Measurements from ENCODE around the gene LAMA5.
A peak's percentile ranks its signal among the peaks of the same experiment; 100 is the strongest.
"Not testable (repeated sequence)": the region's sequence is repeated elsewhere in the genome, so short reads cannot be mapped to it uniquely, and the experiment has no call there.

LAMA5 gene

DNA sequence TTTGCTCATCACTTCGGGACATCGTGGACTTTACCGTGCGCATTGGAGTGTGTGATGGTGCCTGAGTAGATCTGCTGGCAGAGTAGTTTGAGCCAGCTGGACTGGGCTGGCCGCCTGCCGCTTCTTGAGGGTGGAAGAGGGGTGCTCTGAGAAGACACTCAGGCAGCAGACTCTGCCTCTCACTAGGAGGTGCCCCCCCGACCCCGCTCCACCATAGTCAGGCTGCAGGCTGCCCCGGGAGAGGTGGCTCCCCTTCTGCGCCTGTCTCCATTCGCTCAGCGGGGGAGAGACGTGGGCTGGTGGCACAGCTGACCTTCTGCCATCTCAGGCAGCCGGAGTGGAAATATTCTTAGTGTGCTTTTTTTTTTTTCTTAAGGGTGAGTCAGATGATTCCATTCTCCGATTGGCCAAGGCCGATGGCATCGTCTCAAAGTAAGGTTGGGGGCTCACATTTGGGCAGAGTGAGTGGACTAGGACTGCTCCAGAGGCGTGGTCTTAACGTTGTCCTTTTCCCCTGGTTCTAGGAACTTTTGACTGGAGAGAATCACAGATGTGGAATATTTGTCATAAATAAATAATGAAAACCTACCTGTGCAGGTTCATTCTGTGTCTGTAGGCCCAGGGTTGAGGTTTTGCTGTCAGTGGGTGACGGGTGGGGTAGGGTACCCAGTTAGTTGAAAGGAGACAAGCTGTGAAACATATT is 21.0 kb upstream of the LAMA5 start:
- no peak for DNase-seq

DNA sequence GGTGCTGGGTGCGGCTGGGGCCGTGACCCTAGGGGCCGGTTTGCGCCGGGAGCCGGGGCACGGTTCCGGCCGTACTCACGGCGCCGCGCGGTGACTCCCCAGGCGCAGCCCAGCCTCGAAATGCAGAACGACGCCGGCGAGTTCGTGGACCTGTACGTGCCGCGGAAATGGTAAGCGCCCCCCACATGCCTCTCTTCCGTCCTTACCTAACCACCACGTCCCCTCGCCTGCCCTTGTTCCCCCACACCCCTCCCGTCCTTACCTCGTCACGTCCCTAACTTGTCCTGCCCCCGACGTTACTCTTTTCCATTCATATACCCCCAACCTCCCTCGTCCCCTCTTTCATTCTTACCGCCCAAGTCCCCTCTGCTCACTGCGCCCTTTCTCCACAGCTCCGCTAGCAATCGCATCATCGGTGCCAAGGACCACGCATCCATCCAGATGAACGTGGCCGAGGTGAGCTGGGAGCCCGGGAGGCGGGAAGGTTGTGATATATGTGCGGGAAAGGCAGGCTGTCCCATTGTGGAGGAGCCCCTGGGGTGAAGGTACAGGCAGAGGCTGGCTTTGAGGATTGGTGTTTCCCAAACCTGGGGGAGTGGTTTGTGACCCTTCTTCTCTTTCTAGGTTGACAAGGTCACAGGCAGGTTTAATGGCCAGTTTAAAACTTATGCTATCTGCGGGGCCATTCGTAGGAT is 20.3 kb upstream of the LAMA5 start:
- DNase-seq: no peak

DNA sequence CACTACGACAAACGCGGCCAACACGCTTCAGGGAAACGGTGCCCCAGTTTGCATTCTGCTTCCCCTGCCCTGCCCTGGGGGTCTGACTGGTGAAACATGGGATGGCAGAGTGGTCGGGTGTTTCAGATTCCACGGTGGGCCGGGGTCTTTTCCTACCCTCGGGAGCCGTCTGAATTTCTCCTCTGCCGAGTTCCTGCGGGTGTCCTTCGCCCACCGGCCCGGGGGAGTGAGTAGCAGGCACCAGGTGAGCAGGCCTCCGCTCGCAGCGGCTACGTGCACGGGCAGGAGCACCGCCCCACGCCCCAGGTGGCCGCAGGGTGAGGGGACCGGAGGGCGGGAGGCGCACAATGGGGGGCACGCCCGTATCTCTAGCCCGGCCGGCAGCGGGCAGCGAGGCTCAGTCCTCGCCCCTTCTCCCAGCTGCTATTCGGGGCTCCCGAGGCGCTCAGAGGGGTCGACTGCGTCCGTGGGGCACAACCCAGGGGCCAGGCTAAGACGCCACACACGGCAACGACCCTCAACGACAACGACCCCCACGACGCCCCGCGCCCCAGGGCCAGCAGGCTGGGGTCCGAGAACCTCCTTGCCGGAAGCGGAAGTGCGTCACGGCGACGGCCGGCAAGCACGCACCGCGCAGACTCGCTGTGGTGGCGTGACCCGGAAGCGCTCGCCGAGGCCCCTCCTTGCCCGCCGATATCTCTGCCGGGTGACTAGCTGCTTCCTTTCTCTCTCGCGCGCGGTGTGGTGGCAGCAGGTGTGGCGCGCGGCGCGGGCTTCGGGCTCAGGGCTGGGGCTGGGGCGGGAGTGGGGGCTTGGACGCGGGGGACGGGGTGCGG is 19.5 kb upstream of the LAMA5 start, which contains the start of gene RPS21:
Gene RPS21 (plus strand): TSS at position 721 of the 836 bp plus-strand sequence. CDS start 236 bp downstream, outside the sequence.
- peak; percentile 76 for DNase-seq

DNA sequence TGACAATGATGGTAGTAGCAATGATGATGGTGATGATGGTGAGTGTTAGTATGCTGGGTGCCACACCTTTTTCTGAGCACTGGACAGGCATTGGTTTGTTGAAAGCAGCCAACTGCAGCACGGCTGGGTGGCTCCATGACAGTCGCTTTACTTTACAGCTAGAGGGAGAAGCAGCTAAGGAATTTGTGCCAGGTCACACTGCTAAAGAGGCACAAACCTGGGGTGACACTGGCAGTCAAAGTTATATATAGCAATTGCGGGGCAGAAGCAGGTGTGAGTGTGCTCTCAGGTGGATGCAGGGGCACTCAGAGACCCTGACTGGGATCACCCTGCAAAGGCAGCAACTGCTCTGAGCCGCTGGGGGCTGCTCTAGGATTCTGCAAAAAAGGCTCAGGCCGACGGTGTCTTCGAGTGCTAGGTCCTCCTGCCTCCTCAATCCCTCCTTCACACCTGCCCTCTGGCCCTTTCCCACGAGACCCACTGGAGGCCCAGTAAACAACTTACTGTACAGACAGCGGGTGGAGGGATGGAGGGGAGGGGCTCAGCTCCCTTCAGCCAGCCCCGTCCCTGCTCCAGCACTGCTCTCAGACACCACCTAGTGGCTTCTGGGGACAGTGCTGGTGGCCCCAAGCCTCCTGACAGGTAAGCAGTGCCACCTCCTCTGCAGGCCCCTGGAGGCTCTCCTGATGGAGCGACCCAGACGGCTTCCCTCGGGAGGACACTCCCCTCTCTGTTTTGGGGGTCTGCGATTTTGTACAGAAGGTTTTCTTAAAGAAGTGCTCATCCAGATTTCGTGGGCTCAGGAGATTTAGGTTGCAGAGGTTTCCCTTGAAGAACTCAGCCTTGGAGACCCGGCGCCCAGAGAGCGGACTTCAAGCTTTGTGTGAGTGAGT is 15.4 kb upstream of the LAMA5 start:
- peak; percentile 56 for DNase-seq

DNA sequence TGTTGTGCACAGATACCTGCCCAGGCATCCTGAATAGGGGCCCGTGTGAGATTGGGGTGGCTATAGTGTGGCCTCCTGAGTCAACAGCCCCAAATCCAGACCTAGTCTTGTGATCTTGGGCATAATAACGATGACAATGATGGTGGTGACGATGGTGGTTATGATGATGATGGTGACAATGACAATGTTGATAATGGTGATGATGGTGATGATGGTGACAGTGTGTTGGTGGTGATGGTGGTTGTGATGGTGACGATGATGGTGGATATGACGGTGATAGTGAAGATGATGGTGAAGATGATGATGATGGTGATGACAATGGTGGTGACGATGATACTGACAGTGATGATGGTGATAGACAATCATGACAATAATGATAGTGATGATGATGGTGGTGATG is 14.7 kb upstream of the LAMA5 start:
- no peak for DNase-seq

DNA sequence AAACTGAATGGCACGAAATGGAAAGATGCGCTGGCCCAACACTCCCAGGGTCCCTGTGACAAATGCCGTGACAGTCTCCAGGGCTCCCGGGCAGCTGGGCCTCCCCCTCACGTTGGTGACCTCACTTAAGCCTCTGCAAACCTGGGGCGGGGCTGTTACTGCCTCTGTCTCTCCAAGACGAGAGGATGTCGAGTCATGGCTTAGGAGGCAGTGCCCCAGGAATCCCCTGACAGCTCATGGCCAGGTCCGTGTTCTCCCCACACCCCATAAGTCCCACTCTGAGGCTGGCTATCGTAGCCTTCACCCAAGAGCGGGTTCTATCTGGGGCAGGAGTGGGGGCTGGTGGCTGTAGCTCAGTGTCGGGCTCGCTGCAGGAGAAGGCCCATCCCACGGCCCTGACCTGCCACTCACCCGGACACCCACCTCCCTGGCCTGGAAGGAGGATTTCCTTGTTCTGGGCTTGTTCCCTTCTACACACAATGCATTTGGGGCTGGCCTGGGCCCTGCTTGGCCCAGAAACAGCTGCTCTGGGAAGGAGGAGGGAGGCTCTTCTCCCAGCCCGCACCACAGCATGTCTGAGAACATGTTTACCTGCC is 14.2 kb upstream of the LAMA5 start:
- DNase-seq: no peak

DNA sequence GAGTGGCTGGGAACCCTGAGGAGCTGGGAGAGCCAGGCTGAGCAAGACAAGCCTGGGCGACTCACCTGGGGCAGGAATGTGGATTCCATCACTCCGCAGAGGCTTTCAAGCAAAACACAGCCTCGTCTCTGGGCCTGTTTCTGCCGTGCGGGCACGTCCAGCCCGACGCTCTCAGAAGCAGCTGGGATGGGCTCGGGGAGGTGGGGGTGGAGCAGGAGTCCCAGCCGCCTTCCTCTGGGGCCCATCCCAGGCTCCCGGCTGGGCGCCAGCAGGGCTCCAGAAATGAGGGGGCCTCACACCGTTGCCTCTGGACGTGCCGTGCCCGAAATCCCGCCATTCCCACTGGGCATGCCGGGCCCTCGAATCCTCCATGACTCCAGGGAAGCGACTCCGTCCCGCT is 11.1 kb upstream of the LAMA5 start:
- DNase-seq: no peak

DNA sequence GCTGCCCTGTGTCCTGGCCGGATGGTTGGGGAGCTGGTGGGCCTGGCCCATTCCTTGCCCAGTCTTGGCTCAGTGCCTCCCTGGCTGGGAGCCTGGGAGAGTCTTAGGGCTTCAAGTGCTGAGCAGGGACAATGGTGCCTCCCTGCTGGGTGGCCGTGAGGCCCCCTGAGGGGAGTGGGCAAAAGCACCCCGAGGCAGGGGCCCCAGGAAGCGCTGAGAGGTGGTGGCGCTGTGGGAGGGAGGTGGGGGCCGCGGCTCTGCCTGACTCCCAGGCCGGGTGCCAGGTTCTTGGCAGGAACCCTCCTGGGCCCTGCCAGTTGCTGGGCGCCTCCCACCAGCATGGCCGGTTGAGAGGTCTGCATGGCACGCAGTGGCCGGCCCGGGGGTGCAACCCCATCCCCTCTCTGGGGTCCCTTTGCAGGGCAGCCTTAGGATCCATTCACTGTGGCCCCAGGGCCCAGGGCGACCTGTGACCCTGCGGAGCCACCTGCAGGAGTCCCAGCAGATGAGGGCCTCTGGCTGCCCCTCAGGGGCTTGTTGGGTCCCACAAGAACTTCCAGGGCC is 10.6 kb upstream of the LAMA5 start:
- DNase-seq: no peak

DNA sequence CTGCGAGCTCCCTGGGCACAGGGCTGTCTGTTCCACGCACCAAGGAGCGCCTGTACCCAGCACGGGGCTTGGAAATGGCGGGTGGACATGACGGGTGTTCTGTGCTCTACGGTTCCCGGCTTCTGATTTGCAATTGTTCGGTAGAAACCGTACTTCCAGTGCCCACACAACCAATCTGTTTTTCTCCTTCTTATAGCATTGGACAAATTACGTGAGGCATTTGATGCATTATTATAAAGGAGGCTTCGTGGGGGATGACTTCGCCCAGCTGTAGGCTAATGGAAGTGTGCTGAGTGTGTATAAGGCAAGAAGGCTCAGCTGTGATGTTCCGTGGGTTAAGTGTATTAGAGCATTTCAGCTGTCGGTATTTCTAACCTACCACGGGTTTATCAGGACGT is 10.0 kb upstream of the LAMA5 start:
- no peak for DNase-seq

DNA sequence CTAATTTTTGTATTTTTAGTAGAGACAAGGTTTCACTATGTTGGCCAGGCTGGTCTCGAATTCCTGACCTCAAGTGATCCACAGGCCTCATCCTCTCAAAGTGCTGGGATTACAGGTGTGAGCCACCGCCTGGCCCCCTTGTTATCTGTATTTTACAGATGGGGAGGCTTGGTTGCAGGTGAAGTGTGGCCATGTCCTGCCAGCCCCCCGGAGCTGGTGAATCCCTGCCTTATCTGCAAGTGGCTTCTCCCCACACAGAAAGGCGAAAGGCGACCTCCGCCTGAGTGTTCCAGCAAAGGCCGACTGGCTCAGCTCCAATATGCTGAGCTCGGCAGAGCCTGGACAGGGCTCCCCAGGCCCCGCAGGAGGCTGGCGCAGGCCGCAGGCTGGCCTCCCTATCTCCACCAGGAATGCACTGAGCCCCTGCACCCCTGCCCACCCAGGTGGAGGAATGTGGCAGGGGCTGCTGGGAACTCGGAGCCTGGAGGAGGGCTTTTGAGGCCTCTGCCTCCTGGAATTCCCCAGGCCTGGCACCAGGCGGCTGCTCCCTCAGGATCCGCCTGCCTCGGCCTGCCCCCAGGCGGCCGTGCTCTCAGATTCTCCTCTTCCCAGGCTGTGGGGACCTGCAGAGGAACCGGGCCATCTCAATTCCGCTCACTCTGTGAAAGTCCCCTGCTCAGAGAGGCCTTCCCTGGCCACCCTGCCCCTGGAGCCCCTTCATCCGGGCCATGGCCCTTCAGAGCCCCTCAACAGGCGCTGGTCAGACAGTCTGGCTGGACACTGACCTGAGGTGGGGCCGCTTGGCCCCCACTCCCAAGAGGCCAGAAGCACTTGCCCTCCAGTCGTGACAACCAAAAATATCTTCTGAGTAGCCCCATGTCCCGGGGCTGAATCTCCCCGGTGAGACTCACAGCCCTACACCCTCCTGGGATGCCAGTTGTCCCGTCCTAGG is 9.3 kb upstream of the LAMA5 start:
- DNase-seq: no peak

DNA sequence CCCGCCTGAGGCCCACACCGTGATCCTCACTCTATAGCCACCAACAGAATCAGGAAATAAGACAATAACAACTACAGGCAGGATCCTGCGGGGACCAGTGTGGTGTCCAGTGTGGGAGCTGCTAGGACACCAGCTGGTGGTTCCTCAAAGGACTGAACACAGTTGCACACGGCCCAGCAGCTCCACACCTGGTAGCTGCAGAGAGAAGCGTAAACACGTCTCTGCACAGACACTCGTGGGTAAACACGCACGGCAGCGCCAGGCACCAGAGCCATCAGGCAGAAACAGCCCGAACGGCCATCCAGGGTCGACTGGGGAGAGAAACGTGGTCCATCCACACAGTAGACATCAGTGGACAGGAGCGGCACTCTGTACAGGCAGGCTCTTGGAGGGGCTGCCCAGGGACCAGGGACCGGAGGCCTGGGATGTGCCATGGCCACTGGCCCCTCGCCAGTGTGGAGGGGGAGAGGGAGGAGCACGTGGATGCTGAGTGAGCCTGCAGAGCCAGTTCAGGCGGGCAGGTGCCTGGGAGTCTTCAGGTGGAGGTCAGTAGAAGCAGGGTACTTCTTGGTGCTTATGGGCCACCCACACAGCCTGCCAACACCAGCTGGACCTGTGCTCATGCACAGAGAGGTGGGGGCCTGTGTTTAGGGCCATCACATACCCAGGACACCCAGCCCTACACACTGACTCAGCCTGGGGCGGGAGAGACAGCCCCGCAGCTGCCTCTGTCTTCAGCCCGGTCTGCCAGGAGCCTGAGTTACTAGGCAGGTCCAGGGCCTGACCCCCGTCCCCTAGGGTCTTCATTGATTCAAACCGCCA is 7.4 kb upstream of the LAMA5 start:
- DNase-seq: no peak

DNA sequence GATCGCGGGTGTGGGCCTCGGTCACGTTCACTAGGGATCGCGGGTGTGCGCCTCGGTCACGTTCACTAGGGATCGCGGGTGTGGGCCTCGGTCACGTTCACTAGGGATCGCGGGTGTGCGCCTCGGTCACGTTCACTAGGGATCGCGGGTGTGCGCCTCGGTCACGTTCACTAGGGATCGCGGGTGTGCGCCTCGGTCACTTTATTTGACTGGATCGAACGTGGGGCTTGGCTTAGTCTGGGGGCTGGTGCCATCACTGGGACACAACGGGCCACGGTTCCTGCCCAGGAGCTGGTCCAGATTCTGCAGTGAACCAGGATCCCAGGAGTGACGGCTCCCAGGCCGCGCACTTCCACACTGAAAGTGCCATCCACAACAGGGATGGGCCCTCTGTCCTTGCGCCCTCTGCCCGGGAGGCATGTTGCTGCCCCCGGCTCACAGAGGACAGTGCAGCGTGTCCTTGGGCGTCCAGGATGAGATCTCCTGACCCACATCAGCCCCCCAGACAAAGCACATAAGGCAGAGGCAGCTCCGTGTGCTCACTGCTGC is 6.6 kb upstream of the LAMA5 start:
- DNase-seq: not testable (repeated sequence)

DNA sequence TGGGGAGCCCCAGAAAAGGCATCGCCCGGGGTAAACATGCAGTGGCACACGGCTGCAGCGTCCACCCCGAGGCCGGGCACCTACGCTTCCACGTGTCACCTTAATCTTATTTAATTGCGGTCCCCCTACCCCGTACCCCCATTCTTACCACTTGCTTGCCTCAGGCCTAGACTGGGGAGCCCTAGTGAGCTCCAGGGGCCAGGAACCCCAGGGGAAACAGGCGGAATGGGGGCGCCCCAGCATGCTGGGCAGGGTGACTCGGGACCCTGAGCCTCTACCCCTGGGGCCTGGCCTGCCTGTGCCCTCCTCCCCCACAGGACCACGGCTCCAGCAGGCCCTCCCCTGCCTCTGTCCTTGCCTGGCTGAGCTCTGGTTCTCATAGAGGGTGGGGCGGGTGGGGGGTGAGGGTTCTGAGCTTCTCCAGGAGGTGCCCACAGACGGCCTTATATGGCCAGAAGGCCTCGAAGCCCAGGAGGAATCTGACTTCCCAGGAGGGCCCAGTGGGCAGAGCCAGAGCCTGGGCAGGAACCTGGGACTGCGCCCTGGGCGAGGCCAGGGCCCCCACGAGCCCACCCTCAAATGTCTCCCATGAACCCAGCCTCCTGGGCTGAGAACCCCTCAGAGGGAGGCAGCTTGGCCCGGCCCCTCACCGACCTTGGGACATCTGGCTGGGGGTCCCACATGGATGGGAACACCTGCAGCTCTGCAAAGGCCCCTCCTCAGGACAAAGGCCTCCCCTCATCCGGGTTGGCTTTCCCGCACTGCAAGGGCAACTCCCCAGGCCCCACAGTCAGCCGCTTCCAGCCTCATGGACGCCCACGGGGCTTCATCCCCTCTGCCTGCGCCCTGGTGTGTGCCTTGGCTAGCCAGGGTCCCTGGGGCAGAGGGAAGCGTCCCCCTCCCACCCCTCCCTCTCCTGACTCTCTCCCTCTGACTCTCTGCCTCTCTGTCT is 5.2 kb upstream of the LAMA5 start:
- DNase-seq: no peak

DNA sequence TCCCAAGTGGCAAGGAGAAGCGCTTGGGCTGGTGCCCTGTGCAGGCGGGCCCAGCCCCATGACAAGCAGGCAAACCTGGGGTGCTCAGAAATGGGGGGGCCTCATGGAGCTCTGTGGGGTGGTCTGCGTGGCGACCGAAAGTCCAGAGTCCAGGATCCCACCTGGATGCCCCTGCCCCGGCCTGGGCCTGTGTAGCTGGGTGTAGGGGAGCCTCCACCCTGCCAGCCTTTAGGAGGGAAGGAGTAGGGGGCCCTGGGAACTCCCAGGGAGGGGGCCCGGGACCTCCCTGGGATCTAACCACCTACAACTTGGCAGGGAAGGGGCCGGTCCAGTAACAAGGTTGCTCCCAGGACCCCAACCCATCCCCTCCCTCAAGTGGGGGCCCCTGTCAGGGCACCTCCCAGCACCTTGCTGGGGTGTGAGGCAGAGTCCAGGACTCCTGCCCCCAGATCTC is 4.5 kb upstream of the LAMA5 start:
- no peak for DNase-seq

DNA sequence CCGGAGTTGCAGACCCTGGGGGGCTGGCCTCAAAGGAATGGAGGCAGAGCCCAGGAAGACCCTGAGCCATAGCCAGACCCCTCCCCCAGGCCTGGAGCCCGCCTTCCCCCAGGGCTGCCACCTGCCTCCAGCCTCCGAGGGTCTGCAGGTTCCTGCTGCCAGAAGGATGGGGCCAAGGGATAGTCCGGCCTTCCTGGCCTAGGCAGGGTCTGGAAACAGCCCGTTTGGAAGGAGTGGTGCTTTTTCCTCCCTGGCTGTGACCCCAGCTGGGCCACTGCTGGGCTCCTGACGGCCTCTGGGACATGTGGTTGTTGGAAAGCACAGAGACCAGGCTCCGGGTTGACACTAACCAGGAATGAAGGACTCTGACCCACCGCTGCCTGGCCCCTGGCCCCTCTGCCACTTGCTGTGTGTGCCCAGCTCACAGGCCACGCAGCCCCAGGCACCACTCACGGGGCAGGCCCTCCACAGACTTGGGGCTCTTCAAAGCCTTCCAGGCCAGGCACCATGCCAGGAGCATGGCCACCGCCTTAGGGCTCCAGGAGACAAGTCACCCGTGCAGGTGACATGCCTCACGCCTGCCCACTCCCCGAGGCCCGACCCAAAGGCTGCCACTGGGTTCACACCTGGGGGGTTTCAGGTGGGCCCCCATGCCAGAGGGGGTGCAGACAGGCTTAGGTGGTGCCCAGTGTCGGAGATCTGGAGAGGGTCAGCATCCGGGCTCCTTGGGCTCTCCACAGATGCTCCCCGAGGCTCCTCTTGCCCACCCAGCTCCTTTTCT is 3.9 kb upstream of the LAMA5 start:
- no peak for DNase-seq

DNA sequence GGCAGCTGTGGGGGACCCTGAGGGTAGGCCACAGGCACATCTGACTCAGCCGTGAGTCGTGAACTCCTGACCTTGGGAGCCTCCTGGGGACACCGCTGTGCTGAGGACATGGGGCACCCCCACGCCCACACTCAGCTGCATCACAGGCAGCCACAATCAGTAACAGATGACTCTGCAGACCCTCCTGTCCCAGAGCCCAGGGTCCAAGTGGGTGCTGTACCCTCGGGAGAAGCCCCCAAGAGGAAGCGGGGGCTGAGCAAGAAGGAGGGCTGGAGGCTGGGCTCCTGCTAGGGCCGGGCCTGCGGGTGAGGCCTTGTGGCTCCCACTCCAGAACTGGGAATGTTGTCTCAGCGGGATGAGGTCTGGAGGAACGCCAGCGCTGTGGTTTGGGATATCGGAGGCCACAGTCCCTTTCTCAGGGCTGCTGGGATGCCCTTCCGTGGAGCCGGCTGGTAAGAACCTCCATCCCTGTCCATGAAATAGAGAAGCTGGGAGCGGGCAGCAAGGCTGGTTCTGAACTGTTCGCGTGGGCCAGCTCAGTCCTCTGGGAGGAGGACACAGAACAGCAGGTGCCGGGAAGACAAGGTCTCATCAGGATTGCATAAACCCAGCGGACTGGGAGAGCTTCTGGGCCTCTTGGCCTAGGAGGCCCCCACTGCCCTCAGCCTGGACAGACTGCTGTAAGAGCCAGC is 3.1 kb upstream of the LAMA5 start:
- no peak for DNase-seq

DNA sequence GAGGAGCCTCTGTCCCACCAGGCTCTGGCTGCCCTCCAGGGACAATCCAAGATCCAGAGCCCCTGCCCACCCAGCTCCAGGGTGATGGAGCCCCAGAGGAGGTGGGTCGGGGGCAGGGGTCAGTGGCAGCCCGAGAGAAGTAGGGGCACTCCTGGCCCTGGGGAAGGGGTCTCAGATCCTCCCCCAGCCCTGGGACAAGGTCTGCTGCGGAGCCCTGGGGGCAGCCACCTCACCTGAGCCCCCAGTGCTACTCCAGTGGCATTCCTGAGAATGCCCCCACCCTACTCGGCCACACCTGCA is 2.7 kb upstream of the LAMA5 start:
- DNase-seq: no peak
